Femur (tissue), 1 donor: ENCODE results near the gene F3.

ENCODE experiments used
- DNase-seq: peaks from one replicate; pipeline ENCODE4 v3.0.0-alpha.2; 2017

Gene F3

DNA sequence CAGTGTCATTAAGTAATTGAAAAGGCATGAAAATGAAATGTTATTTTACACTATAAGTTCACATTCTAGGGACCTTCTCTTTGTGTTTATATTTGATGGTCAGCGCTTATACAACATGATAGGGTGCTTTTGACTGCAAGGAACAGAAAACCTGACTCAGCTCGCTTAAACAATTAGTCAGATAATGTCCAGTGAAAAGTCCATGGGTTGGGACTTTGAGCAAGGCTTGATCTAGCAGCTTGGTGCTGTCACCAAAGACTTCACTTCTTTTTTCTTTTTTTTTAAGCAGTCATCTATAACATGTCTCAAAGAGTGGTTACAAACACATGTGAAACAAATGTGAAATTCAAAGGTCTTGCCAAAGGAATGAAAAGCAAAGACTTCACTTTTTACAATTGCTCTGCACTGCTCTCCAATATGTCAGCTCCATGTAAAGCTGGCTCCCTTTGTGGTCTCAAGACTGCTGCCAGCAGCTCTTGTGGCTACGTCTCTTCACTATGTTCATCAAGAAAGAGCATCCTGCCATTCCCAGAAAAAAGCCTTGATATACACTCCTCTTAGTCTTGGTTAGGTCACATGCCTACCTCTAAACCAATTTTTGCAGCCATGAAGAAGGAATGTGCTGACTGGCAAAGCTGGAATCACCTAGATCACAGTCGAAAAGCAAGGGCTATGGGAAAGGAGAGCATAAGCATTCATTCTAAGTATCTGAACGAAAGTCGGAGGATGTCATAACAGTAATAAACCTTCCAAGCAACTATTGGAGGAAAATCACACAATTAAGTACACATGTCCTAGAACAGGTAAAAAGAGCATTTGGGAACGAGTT lies 15.2 kb downstream of the F3 start:
- DNase-seq: no peak

DNA sequence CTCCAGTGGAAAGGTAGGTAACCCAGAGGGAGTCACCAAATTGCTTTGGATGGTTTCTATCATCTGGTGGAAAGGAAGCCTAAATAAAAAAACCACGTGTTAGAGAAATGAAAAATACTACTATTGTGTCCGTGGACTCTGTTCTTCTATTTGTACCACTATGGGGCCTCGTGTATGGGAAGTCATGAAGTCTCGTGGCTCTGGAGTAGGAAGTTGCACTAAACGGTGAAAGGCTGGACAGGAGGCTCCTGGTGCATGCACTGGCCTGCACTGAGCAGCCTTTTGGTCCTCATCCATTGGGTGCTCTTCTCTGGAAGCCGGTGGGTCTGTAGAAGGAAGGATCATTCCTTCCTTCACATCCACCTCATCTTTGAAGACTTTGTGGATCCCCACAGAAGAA lies 17.0 kb downstream of the F3 start:
- DNase-seq: no peak

- DNase-seq: peak; percentile 35
These were observed 19.3 kb downstream of the F3 start for GRCh38 chr1:94522304-94522703.

- no peak for DNase-seq
These were observed 22.2 kb downstream of the F3 start for GRCh38 chr1:94519351-94519750.

- no peak for DNase-seq
These were observed 26.1 kb downstream of the F3 start for GRCh38 chr1:94515296-94515947.

- peak; percentile 34 for DNase-seq
These were observed 27.3 kb downstream of the F3 start for GRCh38 chr1:94514095-94514727.

DNA sequence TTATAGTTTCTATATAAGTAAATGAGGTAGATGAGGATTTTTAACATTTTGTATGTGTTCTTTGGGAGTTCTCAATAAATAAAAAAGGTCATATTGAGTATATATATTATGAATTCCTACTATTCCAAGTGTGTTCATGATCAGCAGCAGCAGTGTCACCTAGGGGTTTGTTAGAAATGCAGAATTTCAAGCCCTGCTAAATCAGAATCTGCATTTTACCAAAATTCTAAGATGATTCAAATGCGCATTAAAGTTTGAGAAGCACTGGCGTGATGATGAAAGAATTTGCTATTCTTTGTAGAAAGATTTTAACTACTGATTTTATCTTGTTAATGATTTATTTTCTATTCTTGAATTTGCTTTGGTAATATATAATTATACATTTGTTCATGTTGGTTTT lies 28.7 kb downstream of the F3 start:
- no peak for DNase-seq

GRCh38 chr1:94504601-94505000 lies 37.0 kb downstream of the F3 start:
- DNase-seq: no peak

DNA sequence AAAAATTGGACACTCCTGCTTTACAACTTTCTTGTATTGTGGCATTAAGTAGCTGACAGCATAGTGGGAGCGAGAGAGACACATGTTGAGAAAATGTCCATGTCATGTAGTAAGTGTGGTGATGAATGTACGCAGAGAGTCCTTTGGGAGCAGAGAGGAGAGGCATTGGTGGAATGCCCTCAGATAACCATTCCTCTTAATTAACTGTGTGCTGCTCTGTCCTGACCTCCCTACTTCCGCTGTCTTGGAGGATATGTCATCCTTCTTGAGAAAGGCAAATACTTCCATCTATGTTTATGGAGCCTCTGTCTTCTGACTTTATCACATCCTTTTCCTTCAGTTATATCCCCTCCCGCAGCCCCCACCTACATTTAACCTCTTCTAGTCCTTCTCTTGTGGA lies 38.4 kb downstream of the F3 start:
- no peak for DNase-seq

- no peak for DNase-seq
These were observed 39.6 kb downstream of the F3 start for GRCh38 chr1:94501935-94502334.

- no peak for DNase-seq
These were observed 40.1 kb downstream of the F3 start for GRCh38 chr1:94501426-94501825.

- DNase-seq: no peak
These were observed 45.3 kb downstream of the F3 start for GRCh38 chr1:94496076-94496755.

DNA sequence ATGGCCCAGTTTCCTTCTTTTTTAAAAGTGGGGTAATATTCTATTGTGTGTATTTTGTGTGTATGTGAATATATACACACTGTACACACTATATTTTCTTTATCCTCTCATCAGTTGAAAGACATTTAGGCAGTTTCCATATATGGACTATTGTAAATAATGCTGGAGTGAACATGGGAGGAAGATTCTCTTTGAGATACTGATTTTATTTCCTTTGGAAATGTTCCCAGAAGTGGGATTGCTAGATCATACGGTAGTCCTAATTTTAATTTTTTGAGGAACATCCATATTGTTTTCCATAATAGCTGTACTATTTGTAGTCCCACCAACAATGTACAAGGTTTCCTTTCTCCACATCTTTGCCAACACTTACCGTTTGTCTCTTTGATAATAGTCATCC lies 51.0 kb downstream of the F3 start:
- no peak for DNase-seq

GRCh38 chr1:94486990-94487389 lies 54.6 kb downstream of the F3 start:
- no peak for DNase-seq

- DNase-seq: peak; percentile 33
These were observed 60.1 kb downstream of the F3 start for GRCh38 chr1:94481473-94481933.

DNA sequence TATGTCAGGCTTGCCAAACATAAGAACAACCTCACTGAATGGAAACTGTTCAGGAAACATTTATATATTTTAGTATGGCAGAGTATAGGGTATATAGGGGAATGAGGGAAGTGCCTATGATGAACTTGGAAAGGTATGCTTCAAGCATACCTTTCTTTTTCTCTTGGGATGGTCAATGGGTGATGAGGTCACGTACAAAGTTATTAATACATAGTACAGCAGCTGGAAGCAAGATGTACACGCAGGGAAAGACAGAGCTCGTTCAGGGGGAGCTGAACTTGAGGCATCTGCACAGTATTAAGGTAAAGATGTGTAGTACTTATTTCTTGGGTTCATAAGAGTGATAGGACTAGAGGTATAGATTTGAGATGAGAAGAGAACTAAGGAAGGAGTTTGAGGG lies 61.9 kb downstream of the F3 start:
- no peak for DNase-seq
